UCSD-AML1 (cell line): Measurements from ENCODE around the gene DYDC2.

Experiments
- DNase-seq: peaks from one replicate; lab custom pipeline; 2025; ENCODE audit not compliant: unreplicated experiment; lab: John Stamatoyannopoulos, UW

Gene DYDC2

GRCh38 chr10:80365510-80365909, 8.9 kb downstream of the DYDC2 start:
- no peak for DNase-seq

DNA sequence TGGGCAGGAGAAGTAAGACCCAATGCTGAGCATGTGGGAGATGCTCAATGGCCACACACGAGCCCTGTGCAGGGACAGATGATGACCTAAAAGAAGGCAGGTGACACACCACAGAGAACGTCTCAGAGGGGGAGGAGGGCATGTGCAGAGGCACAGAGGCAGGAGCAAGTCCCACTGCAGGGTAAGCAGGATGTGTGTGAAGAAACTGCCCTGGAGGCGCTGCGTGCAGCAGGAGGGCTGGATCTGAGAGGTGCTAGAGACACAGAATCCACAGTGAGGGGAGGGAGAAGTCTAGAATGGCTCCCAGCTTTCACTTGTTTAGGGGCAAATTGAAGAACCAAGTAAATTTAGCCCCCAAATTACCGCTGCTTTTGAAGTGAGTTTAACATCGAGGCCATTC, 14.9 kb downstream of the DYDC2 start:
- DNase-seq = no peak

GRCh38 chr10:80372675-80373074, 16.1 kb downstream of the DYDC2 start:
- no peak for DNase-seq

DNA sequence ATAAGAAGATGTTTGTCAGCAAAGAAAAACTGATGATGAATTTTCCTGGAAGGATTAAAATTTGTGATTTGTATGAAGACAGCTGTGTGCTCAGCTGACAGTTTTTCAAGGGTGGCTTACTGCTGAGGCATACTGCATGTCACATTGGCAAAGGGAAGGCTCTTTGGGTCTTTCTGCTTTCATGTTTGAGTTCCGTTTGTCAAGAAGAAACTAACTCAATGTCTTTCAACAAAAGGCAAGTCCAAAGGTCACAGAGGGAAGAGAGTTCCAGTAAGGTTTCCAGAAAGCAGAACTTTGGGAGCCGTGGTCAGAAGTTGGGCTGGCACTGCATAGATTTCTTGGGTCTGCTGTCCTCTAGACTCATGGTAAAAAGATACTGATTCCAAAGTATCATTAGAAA, 16.9 kb downstream of the DYDC2 start:
- no peak for DNase-seq

- DNase-seq = no peak
Measured at GRCh38 chr10:80379701-80380100, 23.1 kb downstream of the DYDC2 start.

- DNase-seq = no peak
Measured at GRCh38 chr10:80380185-80380584, 23.6 kb downstream of the DYDC2 start.

DNA sequence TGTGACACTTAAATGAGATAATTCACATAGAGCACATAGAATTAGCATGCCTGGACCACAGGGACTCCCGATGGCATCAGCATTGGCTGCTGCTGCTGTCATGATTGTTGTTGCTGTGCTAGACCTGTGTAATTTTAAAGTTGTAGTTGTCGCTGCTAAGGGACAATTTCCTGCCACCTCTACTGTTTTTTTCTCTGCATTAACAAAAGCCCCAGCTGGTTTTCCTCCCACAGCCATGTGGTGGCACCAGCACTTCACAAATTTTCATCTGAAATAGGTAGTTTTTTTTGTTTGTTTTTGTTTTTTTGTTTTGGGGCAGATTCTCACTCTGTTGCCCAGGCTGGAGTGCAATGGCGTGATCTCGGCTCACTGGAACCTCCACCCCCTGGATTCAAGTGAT, 26.4 kb downstream of the DYDC2 start:
- no peak for DNase-seq

DNA sequence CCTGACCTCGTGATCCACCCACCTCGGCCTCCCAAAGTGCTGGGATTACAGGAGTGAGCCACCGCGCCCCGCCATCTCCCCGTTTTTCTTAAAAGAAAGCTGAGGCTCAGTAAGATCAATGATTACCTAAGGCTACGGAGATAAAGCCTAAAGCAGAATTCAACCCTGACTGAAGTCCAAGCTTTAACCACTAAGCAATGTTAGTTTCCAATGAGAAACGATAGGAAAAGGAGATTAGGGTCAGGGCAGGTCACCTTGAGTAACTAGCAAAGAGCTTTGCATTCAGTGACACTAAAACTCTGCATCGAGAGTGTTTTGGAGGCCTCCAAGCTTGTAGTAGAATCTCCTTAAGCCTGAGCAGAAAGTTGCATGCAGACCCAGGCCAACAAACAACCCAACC, 34.2 kb downstream of the DYDC2 start:
- DNase-seq = no peak

GRCh38 chr10:80392250-80392649, 35.7 kb downstream of the DYDC2 start:
- no peak for DNase-seq

GRCh38 chr10:80394358-80394916, 37.9 kb downstream of the DYDC2 start:
- no peak for DNase-seq

DNA sequence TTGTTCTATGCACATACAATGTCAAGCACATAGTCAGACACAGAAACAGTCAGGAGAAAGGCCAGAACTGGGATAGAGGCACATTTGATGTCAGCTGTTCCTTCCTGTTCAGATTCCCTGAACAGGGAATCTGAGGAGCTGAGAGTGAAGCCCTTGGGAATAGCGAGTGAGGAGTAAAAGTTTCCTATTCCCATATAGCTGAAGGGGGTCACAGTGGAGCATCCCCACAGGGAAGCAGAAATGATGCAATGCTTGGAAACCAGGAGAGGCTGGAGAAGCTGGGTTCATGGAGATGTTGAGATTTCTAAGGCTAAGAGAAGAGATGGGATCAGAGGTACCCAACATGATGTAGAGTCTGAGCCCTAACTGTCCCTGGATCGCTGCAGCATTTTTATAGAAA, 40.4 kb downstream of the DYDC2 start:
- DNase-seq = no peak

- DNase-seq = no peak
Measured at GRCh38 chr10:80400136-80400804, 43.7 kb downstream of the DYDC2 start.

DNA sequence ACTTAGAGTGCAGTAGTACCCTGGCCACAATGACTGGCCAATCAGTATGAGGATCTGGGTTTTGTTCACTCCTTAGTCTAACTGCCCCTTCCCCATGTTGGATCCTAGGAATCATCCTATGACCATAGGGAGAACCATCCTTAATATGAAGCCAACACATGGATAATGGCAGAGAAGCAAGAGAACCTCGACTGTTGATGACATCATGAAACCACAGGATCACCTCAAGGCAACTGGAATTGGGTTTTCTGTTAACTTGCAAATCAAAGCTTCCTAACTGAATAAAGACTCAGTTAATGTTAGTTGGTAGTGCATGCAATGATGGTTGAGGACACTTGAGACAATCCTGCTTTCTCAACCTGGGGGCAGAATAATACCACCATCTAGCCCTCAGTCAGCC, 48.5 kb downstream of the DYDC2 start:
- no peak for DNase-seq

GRCh38 chr10:80405626-80406025, 49.0 kb downstream of the DYDC2 start:
- DNase-seq = no peak

DNA sequence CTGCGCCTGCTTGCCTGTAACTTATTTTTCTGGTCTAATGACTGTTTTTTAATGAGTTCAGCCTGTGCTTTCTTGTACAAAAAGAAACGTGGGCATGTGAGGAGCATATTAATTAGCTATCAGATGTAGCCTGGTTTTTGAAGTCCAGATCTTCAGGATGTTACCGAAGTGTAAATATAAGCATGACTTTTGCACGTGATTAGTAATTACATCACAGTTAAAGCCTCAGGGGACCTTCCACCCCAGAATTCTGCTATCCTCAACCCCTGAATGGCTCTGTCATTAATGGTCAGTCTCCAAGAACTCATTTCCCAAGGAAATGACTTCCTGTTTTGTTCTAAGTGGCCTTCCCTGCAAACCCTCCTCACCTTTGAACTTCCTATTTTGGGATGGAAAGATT, 49.6 kb downstream of the DYDC2 start:
- DNase-seq = no peak

DNA sequence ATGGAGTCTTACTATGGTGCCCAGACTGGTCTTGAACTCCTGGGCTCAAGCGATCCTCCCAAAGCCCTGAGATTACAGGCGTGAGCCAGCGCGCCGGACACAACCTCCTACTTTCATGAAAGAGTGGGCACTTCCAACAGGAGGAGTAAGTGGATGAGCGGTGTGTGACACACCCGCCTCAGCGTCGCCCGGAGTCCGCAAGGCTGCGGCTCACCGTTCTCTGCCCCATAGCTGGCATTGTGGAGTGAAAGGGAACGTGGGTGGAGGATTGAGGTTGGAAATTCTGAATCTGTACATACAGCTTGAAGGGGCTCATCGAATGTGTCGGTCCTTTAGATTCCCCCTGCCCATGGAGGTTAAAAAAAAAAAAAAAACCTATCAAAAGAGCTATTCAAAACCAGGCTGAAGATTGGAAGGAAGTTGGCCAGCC, 51.2 kb downstream of the DYDC2 start:
- DNase-seq = no peak

DNA sequence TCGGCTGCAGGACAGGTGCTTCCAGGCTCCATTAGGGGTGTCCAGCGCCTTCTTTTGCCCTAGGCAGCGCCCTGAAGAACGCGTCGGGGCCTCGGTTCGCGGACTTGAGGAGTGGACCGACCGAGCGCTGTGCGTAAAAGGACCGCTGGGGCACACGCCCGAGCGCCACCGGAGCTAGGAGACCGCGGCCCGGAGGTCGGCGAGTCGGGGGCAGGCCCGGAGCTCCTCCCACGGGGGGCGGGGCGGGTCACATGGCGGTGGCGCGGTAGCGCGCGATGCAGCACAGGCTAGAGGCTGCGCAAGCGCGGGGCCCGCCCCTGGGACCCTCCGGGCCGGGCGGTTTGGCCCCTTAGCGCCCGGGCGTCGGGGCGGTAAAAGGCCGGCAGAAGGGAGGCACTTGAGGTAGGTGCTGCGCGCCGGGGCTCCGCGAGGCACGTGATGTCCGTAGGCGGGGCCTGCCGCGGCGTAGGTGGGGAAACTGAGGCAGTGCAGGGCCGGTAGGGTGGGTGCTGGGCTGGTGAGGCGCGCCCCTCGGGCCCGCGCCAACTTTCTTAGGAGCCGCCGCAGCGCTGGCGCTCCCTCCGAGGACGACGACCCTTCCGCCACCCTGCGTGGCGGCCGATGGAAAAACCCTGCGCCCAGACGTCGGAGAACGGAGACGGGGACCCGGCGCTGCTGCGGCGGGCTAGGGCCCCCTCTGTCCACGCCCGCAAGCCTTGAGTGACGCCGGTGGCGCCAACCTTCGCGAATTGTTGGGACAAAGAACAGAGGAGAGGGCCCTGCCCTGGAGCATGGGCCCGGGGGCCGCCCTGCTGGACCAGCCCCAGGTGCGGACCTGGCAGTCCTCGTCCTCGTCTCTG, 51.9 kb downstream of the DYDC2 start, which contains the start of gene PRXL2A:
PRXL2A (plus strand) TSS at position 310 of the 860 bp plus-strand sequence. CDS start 11,917 bp downstream, outside the sequence.
- DNase-seq = no peak

GRCh38 chr10:80409121-80409520, 52.5 kb downstream of the DYDC2 start:
- no peak for DNase-seq

DNA sequence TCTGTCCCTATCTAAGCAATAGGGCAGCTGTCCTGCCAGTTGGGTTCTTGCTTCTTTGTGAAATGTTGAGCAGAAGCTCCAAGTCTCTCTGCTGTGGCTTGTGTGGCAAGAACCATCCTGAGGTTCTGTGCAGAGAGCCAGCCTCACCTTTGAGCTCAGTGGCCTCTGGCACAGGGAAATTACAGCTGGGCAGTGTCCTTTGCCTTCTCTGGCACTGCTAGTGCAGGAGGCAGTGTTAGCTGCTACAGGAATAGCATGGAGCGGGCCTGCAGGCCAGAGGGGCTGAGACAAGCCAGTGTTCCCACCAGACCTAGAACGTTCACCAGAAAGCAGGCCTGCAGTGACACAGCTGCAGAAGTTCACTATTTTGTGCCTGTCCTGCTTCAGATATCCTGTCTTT, 53.5 kb downstream of the DYDC2 start:
- DNase-seq = no peak

GRCh38 chr10:80410578-80411145, 54.1 kb downstream of the DYDC2 start:
- DNase-seq = no peak

- DNase-seq = no peak
Measured at GRCh38 chr10:80411267-80411668, 54.7 kb downstream of the DYDC2 start.
